DMS79 treated with DMSO at 0.1 percent for 48 hours (cell line): Measurements from ENCODE around the gene FAM181B.

Experiments
- DNase-seq: peaks from one replicate; lab custom pipeline; 2025; lab: John Stamatoyannopoulos, UW

The FAM181B gene

GRCh38 chr11:82683029-82683428 lies 50.6 kb downstream of the FAM181B start:
- DNase-seq: no peak

GRCh38 chr11:82682003-82682751 lies 51.5 kb downstream of the FAM181B start:
- peak; percentile 3 for DNase-seq

- no peak for DNase-seq
These were observed 53.4 kb downstream of the FAM181B start for GRCh38 chr11:82680252-82680651.
